Smooth muscle cell (in vitro differentiated cells): Measurements from ENCODE around the gene CEP152. TPM values are rescaled to one million over a fixed set of nuclear protein-coding genes. Genes with fewer than 3 reads are reported as not detected.
"Not testable (repeated sequence)": the region's sequence is repeated elsewhere in the genome, so short reads cannot be mapped to it uniquely, and the experiment has no call there.

ENCODE experiments used
- DNase-seq: peaks from one replicate; lab custom pipeline; 2025; ENCODE audit not compliant: unreplicated experiment; lab: John Stamatoyannopoulos, UW
- H2AFZ ChIP-seq: fragments of 200-600 bp; sonication (generic); 2 replicates; pipeline ENCODE4 v1.6.0; 2016; ENCODE audit warnings: antibody characterized with exemption, low read depth, mild to moderate bottlenecking
- H3F3A ChIP-seq: fragments of 200-600 bp; sonication (generic); 2 replicates; pipeline ENCODE4 v1.6.0; 2017; ENCODE audit warnings: antibody characterized with exemption, low read depth
- H3K27ac ChIP-seq: fragments of 200-600 bp; sonication (generic); 2 replicates; pipeline ENCODE4 v1.5.1; 2016; ENCODE audit warnings: low read depth, mild to moderate bottlenecking
- H3K27me3 ChIP-seq: fragments of 200-600 bp; sonication (generic); 2 replicates; pipeline ENCODE4 v1.6.1; 2016; ENCODE audit warnings: low read depth, mild to moderate bottlenecking
- H3K36me3 ChIP-seq: fragments of 200-600 bp; sonication (generic); 2 replicates; pipeline ENCODE4 v1.5.1; 2016; ENCODE audit warnings: low read depth
- H3K4me1 ChIP-seq: fragments of 200-600 bp; sonication (generic); 2 replicates; pipeline ENCODE4 v1.5.1; 2016; ENCODE audit warnings: low read depth
- H3K4me2 ChIP-seq: fragments of 200-600 bp; sonication (generic); 2 replicates; pipeline ENCODE4 v1.6.0; 2016; ENCODE audit warnings: mild to moderate bottlenecking
- H3K4me3 ChIP-seq: fragments of 200-600 bp; sonication (generic); 2 replicates; pipeline ENCODE4 v1.5.1; 2016; ENCODE audit warnings: mild to moderate bottlenecking
- H3K79me2 ChIP-seq: fragments of 200-600 bp; sonication (generic); 2 replicates; pipeline ENCODE4 v1.6.0; 2016; ENCODE audit warnings: low read depth, mild to moderate bottlenecking
- H3K9ac ChIP-seq: fragments of 200-600 bp; sonication (generic); 2 replicates; pipeline ENCODE4 v1.6.0; 2016; ENCODE audit warnings: low read depth
- H3K9me3 ChIP-seq: fragments of 200-600 bp; sonication (generic); replicated peaks from 2 replicates; pipeline ENCODE4 v1.5.1; 2016; ENCODE audit warnings: low read depth
- H4K20me1 ChIP-seq: fragments of 200-600 bp; sonication (generic); 2 replicates; pipeline ENCODE4 v1.6.0; 2016; ENCODE audit warnings: low read depth
- WGBS: methylation state at CpG from one replicate; pipeline ENCODE4 v1.1.7; 2016; ENCODE audit warnings: low lambda C conversion rate; 5-methylcytosine and 5-hydroxymethylcytosine counted together
- polyA plus RNA-seq: library from polyadenylated mRNA; unstranded; fragments of >200 nt; fragmentation: Nextera tagmentation; extraction: Ambion mirVana; gene quantifications from 2 replicates; pipeline ENCODE4 v1.2.1, GENCODE V29; 2016
- total RNA-seq: library from RNA; depleted of rRNA; stranded (reverse); fragments of >200 nt; gene quantifications from 2 replicates; pipeline ENCODE4 v1.2.3, GENCODE V29; 2014
- TF ChIP-seq, protein P1 (sequence below): fragments of 200-600 bp; sonication (generic); IDR thresholded peaks from 2 replicates; pipeline ENCODE4 v1.5.1; 2017; ENCODE audit warnings: borderline replicate concordance, mild to moderate bottlenecking, antibody characterized with exemption; ENCODE audit not compliant: insufficient read depth, poor library complexity, severe bottlenecking

Gene CEP152
- total and polyA plus RNA-seq, 2 experiments from 2014 or later: 3.9 to 37.5 TPM

DNA sequence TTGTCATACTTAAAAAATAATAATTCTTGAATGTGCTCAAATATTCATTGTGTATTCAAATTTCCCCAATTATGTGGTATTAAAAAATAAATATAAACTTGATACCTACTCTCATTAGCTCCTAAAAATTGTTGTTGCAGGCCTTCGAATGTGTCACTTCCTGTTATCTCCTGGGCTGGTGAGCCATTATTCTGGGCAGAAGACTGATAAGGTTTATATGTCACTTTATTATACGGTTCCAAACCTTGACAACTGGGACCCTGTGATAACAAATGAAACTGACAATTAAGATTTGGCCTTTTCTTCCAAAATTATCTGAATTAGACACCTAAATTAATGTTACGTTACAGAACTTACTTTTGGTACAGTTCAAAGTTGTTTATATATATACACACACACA is 15.0 kb downstream of the CEP152 start:
- H3K4me3 ChIP-seq: no peak overlapping the region
- DNase-seq: no peak
- TF ChIP-seq, protein P1, sequence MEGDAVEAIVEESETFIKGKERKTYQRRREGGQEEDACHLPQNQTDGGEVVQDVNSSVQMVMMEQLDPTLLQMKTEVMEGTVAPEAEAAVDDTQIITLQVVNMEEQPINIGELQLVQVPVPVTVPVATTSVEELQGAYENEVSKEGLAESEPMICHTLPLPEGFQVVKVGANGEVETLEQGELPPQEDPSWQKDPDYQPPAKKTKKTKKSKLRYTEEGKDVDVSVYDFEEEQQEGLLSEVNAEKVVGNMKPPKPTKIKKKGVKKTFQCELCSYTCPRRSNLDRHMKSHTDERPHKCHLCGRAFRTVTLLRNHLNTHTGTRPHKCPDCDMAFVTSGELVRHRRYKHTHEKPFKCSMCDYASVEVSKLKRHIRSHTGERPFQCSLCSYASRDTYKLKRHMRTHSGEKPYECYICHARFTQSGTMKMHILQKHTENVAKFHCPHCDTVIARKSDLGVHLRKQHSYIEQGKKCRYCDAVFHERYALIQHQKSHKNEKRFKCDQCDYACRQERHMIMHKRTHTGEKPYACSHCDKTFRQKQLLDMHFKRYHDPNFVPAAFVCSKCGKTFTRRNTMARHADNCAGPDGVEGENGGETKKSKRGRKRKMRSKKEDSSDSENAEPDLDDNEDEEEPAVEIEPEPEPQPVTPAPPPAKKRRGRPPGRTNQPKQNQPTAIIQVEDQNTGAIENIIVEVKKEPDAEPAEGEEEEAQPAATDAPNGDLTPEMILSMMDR: no peak
- H4K20me1 ChIP-seq: no peaks in the 10 kb centered on the region
- no peaks in the 10 kb centered on the region for H3K36me3 ChIP-seq
- WGBS: 91% methylated on average over 3 of the region's 3 CpGs
- no peak overlapping the region for H3K4me2 ChIP-seq
- H3F3A ChIP-seq: no peaks in the 10 kb centered on the region
- H3K27ac ChIP-seq: no peak overlapping the region
- no peaks in the 10 kb centered on the region for H3K79me2 ChIP-seq
- no peak overlapping the region for H2AFZ ChIP-seq
- H3K9me3 ChIP-seq: no peaks in the 10 kb centered on the region
- no peak overlapping the region for H3K9ac ChIP-seq
- H3K4me1 ChIP-seq: peaks cover 29% of the 10 kb centered on the region
- H3K27me3 ChIP-seq: no peaks in the 10 kb centered on the region

DNA sequence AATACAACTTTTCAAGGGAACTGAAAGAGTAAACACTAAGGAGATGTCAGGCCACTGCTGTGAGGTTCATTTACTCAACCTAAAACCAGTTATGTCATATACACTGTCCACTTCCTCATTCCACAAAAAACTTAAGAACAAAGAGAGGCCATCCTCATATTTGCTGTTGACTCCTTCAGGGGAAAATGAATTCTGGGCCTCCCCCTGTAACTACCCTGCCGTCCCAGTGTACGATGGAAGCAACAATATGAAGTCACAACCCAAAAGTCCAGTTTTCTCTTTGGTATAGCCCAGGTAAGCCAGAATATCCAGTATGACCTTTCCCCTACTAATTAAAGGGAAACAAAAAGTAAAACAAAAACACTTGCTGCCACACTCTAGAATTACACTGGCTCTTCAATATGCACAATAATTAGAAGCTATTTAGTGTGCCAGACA is 16.2 kb downstream of the CEP152 start:
- no peak overlapping the region for H3K4me3 ChIP-seq
- no peaks in the 10 kb centered on the region for H3F3A ChIP-seq
- no peaks in the 10 kb centered on the region for H4K20me1 ChIP-seq
- H3K4me2 ChIP-seq: no peak overlapping the region
- H3K27me3 ChIP-seq: no peaks in the 10 kb centered on the region
- peaks cover 6% of the 10 kb centered on the region for H3K36me3 ChIP-seq
- H2AFZ ChIP-seq: no peak overlapping the region
- no peaks in the 10 kb centered on the region for H3K9me3 ChIP-seq
- DNase-seq: no peak
- no peaks in the 10 kb centered on the region for H3K79me2 ChIP-seq
- H3K9ac ChIP-seq: no peak overlapping the region
- TF ChIP-seq, protein P1: no peak
- H3K27ac ChIP-seq: no peak overlapping the region
- WGBS: 79% methylated on average over 2 of the region's 2 CpGs
- peaks cover 17% of the 10 kb centered on the region for H3K4me1 ChIP-seq

DNA sequence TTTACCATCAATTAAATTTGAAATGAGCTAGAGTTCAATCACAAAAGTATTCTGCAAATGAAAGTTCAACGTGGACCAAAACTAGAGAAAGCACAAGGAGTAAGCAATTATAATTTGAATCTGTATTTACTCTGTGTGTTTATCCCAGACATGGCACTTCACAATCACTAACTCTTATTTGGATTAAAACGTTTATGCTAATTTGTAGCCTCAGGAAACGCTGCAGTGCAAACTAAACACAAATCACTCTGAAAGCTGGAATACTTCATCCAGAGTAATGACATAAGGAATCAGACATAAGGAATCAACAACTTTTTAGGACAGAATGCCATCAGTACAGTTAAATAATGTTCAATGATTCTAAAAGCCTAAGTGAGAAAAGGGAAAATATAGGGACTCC is 18.5 kb downstream of the CEP152 start:
- TF ChIP-seq, protein P1: no peak
- no peak for DNase-seq
- Histone ChIP-seq H3K36me3 (peaks cover 7% of the 10 kb centered on the region), H3K4me1 (no peaks in the 10 kb centered on the region), H3K9me3 (no peaks in the 10 kb centered on the region), H3K27me3 (no peaks in the 10 kb centered on the region), H3K4me3 (no peak overlapping the region), H2AFZ (no peak overlapping the region), H4K20me1 (no peaks in the 10 kb centered on the region), H3F3A (no peaks in the 10 kb centered on the region), H3K9ac (no peak overlapping the region), H3K27ac (no peak overlapping the region), H3K4me2 (no peak overlapping the region), H3K79me2 (no peaks in the 10 kb centered on the region)
- 69% methylated on average over 3 of the region's 3 CpGs for WGBS

DNA sequence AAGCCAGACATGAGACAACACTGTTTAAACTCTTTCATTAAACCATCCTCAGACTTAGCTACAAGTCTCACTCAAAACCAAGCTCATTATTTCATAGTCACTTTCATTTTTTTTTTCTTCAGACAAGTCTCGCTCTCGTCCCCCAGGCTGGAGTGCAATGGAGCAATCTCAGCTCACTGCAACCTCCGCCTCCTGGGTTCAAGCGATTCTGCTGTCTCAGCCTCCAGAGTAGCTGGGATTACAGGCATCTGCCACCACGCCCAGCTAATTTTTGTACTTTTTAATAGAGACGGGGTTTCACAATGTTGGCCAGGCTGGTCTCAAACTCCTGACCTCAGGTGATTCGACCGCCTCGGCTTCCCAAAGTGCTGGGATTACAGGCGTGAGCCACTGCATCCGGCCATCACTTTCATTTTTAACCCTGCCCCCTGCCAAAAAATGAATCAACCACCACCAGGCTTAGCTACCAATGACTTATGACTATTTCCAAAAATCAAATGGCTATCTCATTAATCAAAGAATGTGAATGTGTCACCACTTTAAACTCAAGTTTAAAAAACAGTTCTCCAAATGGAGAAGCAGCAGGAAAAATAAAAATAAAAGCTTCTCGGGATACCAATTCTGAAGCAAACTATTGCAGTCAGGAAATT is 20.3 kb downstream of the CEP152 start:
- H3K27ac ChIP-seq, H3K36me3 ChIP-seq, H3K27me3 ChIP-seq, H3K9ac ChIP-seq, H3F3A ChIP-seq, H3K79me2 ChIP-seq, H3K9me3 ChIP-seq, DNase-seq, H3K4me3 ChIP-seq, H3K4me1 ChIP-seq, H2AFZ ChIP-seq, H3K4me2 ChIP-seq, H4K20me1 ChIP-seq: not testable (repeated sequence)
- WGBS: 97% methylated on average over 12 of the region's 12 CpGs
